Measurements from ENCODE around the gene RAD23A.

The RAD23A gene

GRCh38 chr19:12924621-12925310, 20.9 kb upstream of the RAD23A start:
- H3K27me3 ChIP-seq (ENCODE audit: insufficient read depth, low read length): no peaks in the 10 kb centered on the region
- no peaks in the 10 kb centered on the region for H3K9me3 ChIP-seq (ENCODE audit: insufficient read depth, low read depth, low read length)
- H3K36me3 ChIP-seq (ENCODE audit: insufficient read depth, low read depth, low read length): peaks cover 69% of the 10 kb centered on the region
- H3K4me1 ChIP-seq (ENCODE audit: insufficient read depth, low read length): no peaks in the 10 kb centered on the region
- no peak overlapping the region for H3K9ac ChIP-seq (ENCODE audit: low read depth, low read length)
- H3K4me3 ChIP-seq (ENCODE audit: low read length): no peak overlapping the region
- H3K27ac ChIP-seq (ENCODE audit: low read length): no peak overlapping the region

DNA sequence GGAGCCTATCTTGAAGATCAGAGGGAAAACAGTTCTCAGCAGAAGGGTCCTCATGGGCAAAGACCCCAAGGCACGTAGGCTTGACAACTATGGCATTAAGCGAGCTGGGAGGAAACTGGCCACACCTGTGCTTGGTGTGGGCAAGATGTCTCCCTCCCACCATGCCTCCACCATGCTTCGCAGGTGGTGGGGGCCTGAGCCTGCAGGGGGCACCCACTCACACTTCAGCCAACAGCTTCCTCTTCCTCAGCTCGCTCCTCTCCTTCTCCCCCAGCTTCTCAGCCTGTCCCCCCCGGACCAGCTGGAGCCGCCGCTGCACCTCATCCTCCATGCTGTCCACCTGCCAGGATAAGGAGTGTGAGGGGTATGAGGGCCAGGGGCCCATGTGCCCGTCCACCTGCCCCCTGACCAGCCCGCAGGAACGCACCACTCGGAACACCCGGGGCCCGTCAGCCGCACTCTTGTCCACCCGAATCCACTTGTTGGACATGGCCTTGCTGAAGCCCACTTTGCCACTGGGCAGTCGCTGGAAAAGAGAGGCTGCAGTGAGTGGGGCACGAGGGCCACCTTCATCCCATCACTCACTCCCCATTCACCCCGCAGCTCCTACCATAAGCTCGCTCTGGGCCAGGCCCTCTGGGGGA, 15.5 kb upstream of the RAD23A start:
- no peaks in the 10 kb centered on the region for H3K27me3 ChIP-seq (ENCODE audit: insufficient read depth, low read length)
- H3K27ac ChIP-seq (ENCODE audit: low read length): no peak overlapping the region
- peaks cover 55% of the 10 kb centered on the region for H3K36me3 ChIP-seq (ENCODE audit: insufficient read depth, low read depth, low read length)
- H3K4me3 ChIP-seq (ENCODE audit: low read length): no peak overlapping the region
- no peaks in the 10 kb centered on the region for H3K9me3 ChIP-seq (ENCODE audit: insufficient read depth, low read depth, low read length)
- no peak overlapping the region for H3K9ac ChIP-seq (ENCODE audit: low read depth, low read length)
- H3K4me1 ChIP-seq (ENCODE audit: insufficient read depth, low read length): no peaks in the 10 kb centered on the region

GRCh38 chr19:12932392-12933286, 13.0 kb upstream of the RAD23A start:
- peak overlapping the region; percentile 93 for H3K9ac ChIP-seq (ENCODE audit: low read depth, low read length)
- H3K36me3 ChIP-seq (ENCODE audit: insufficient read depth, low read depth, low read length): peaks cover 35% of the 10 kb centered on the region
- H3K9me3 ChIP-seq (ENCODE audit: insufficient read depth, low read depth, low read length): no peaks in the 10 kb centered on the region
- peaks cover 4% of the 10 kb centered on the region; the same call in 1 of the 2 replicates for H3K4me1 ChIP-seq (ENCODE audit: insufficient read depth, low read length)
- H3K4me3 ChIP-seq (ENCODE audit: low read length): peak overlapping the region; percentile 97
- H3K27ac ChIP-seq (ENCODE audit: low read length): no peak overlapping the region
- no peaks in the 10 kb centered on the region for H3K27me3 ChIP-seq (ENCODE audit: insufficient read depth, low read length)

- peaks cover 28% of the 10 kb centered on the region for H3K36me3 ChIP-seq (ENCODE audit: insufficient read depth, low read depth, low read length)
- peak within 1 kb of the TSS; percentile 93 for H3K9ac ChIP-seq (ENCODE audit: low read depth, low read length)
- H3K4me1 ChIP-seq (ENCODE audit: insufficient read depth, low read length): peaks cover 4% of the 10 kb centered on the region; the same call in 1 of the 2 replicates
- H3K27me3 ChIP-seq (ENCODE audit: insufficient read depth, low read length): no peaks in the 10 kb centered on the region
- H3K4me3 ChIP-seq (ENCODE audit: low read length): peak within 1 kb of the TSS; percentile 97
- H3K9me3 ChIP-seq (ENCODE audit: insufficient read depth, low read depth, low read length): no peaks in the 10 kb centered on the region
- peak within 1 kb of the TSS; percentile 11 for H3K27ac ChIP-seq (ENCODE audit: low read length)
These were observed 12.2 kb upstream of the RAD23A start, which contains the start of gene FARSA for GRCh38 chr19:12933287-12934072. Gene FARSA, minus strand, starts transcription at chr19:12933711. Its CDS starts 15 bp downstream, at chr19:12933696.

DNA sequence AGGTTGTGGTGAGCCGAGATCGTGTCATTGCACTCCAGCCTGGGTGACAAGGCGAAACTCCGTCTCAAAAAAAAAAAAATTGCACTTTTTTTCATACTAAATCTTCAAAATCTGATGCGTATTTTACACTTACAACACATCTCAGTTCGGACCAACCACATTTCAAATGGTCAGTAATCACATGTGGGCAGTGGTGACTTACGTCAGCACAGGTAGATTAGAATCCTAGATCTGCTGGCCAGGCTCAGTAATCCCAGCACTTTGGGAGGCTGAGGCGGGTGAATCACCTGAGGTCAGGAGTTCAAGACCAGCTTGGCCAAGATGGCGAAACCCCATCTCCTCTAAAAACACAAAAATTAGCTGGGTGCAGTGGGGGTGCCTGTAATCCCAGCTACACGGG, 10.6 kb upstream of the RAD23A start:
- Histone ChIP-seq H3K36me3 (ENCODE audit: insufficient read depth, low read depth, low read length) (peaks cover 28% of the 10 kb centered on the region), H3K9me3 (ENCODE audit: insufficient read depth, low read depth, low read length) (no peaks in the 10 kb centered on the region), H3K4me1 (ENCODE audit: insufficient read depth, low read length) (peaks cover 7% of the 10 kb centered on the region; the same call in 1 of the 2 replicates), H3K9ac (ENCODE audit: low read depth, low read length) (no peak overlapping the region), H3K4me3 (ENCODE audit: low read length) (no peak overlapping the region), H3K27me3 (ENCODE audit: insufficient read depth, low read length) (no peaks in the 10 kb centered on the region), H3K27ac (ENCODE audit: low read length) (no peak overlapping the region)

- Histone ChIP-seq H3K9me3 (ENCODE audit: insufficient read depth, low read depth, low read length) (no peaks in the 10 kb centered on the region), H3K4me3 (ENCODE audit: low read length) (no peak overlapping the region), H3K36me3 (ENCODE audit: insufficient read depth, low read depth, low read length) (peaks cover 31% of the 10 kb centered on the region), H3K4me1 (ENCODE audit: insufficient read depth, low read length) (peaks cover 9% of the 10 kb centered on the region; the same call in 1 of the 2 replicates), H3K9ac (ENCODE audit: low read depth, low read length) (peak overlapping the region; percentile 33; the same call in 1 of the 2 replicates), H3K27ac (ENCODE audit: low read length) (peak overlapping the region; percentile 67), H3K27me3 (ENCODE audit: insufficient read depth, low read length) (no peaks in the 10 kb centered on the region)
These were observed 9.1 kb upstream of the RAD23A start for GRCh38 chr19:12936582-12936981.

DNA sequence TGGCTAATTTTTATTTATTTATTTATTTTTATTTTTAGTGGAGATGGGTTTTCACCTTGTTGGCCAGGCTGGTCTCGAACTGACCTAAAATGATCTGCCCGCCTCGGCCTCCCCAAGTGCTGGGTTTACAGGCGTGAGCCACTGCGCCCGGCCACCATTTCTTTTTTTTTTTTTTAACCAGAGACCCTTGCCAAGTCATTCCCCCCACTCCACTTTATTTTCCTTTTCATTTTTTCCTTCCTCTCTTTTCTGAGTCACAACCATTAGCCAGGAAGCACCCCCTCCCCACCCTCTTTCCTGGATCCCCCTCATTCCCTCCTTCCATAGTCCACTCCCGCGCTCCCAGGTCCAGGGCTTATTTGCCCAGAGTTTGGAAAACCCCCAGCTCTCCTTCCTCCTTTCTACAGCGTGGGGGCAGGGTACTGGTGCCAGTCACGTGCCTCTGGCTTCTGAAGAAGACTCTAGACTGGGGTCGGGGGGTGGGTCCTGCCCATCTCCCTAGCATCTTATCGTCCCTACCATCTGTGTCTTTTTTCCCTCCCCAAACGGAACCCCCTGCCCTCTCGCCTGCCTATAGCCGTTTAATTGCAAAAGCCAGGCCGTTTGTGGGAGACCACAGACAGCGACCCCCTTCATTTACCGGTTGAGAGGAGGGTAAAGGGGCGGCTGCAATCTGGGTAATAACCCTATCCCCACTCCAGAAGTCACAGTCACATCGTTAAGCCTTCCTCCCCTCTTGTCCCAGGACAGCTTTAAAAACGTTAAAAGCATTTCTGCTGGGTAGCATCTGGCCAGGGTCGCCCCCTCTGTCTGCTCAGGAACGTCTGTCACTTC, 8.4 kb upstream of the RAD23A start:
- H3K9ac ChIP-seq (ENCODE audit: low read depth, low read length): peak overlapping the region; percentile 84; the same call in 1 of the 2 replicates
- peaks cover 9% of the 10 kb centered on the region; the same call in 1 of the 2 replicates for H3K4me1 ChIP-seq (ENCODE audit: insufficient read depth, low read length)
- peak overlapping the region; percentile 100 for H3K4me3 ChIP-seq (ENCODE audit: low read length)
- H3K9me3 ChIP-seq (ENCODE audit: insufficient read depth, low read depth, low read length): no peaks in the 10 kb centered on the region
- H3K27ac ChIP-seq (ENCODE audit: low read length): peak overlapping the region; percentile 91
- H3K27me3 ChIP-seq (ENCODE audit: insufficient read depth, low read length): no peaks in the 10 kb centered on the region
- H3K36me3 ChIP-seq (ENCODE audit: insufficient read depth, low read depth, low read length): peaks cover 37% of the 10 kb centered on the region

GRCh38 chr19:12937927-12938778, 7.5 kb upstream of the RAD23A start, which contains the start of gene CALR:
Gene CALR, plus strand, starts transcription at chr19:12938609. Its CDS starts 71 bp downstream, at chr19:12938680.
- H3K27me3 ChIP-seq (ENCODE audit: insufficient read depth, low read length): no peaks in the 10 kb centered on the region
- H3K36me3 ChIP-seq (ENCODE audit: insufficient read depth, low read depth, low read length): peaks cover 46% of the 10 kb centered on the region
- peak within 1 kb of the TSS; percentile 98 for H3K9ac ChIP-seq (ENCODE audit: low read depth, low read length)
- peak within 1 kb of the TSS; percentile 91 for H3K27ac ChIP-seq (ENCODE audit: low read length)
- H3K4me3 ChIP-seq (ENCODE audit: low read length): peak within 1 kb of the TSS; percentile 100
- H3K9me3 ChIP-seq (ENCODE audit: insufficient read depth, low read depth, low read length): no peaks in the 10 kb centered on the region
- peaks cover 9% of the 10 kb centered on the region; the same call in 1 of the 2 replicates for H3K4me1 ChIP-seq (ENCODE audit: insufficient read depth, low read length)

- peaks cover 9% of the 10 kb centered on the region; the same call in 1 of the 2 replicates for H3K4me1 ChIP-seq (ENCODE audit: insufficient read depth, low read length)
- H3K9me3 ChIP-seq (ENCODE audit: insufficient read depth, low read depth, low read length): no peaks in the 10 kb centered on the region
- H3K36me3 ChIP-seq (ENCODE audit: insufficient read depth, low read depth, low read length): peaks cover 54% of the 10 kb centered on the region
- peak overlapping the region; percentile 67 for H3K27ac ChIP-seq (ENCODE audit: low read length)
- peak overlapping the region; percentile 100 for H3K4me3 ChIP-seq (ENCODE audit: low read length)
- no peaks in the 10 kb centered on the region for H3K27me3 ChIP-seq (ENCODE audit: insufficient read depth, low read length)
- peak overlapping the region; percentile 98 for H3K9ac ChIP-seq (ENCODE audit: low read depth, low read length)
These were observed 6.7 kb upstream of the RAD23A start for GRCh38 chr19:12938779-12939601.
